Smooth muscle cell (in vitro differentiated cells): Measurements from ENCODE around the gene CUBN. TPM values are rescaled to one million over a fixed set of nuclear protein-coding genes. Genes with fewer than 3 reads are reported as not detected.

Source experiments
- DNase-seq: peaks from one replicate; lab custom pipeline; 2025; ENCODE audit not compliant: unreplicated experiment; lab: John Stamatoyannopoulos, UW
- H2AFZ ChIP-seq: fragments of 200-600 bp; sonication (generic); 2 replicates; pipeline ENCODE4 v1.6.0; 2016; ENCODE audit warnings: antibody characterized with exemption, low read depth, mild to moderate bottlenecking
- H3F3A ChIP-seq: fragments of 200-600 bp; sonication (generic); 2 replicates; pipeline ENCODE4 v1.6.0; 2017; ENCODE audit warnings: antibody characterized with exemption, low read depth
- H3K27ac ChIP-seq: fragments of 200-600 bp; sonication (generic); 2 replicates; pipeline ENCODE4 v1.5.1; 2016; ENCODE audit warnings: low read depth, mild to moderate bottlenecking
- H3K27me3 ChIP-seq: fragments of 200-600 bp; sonication (generic); 2 replicates; pipeline ENCODE4 v1.6.1; 2016; ENCODE audit warnings: low read depth, mild to moderate bottlenecking
- H3K36me3 ChIP-seq: fragments of 200-600 bp; sonication (generic); 2 replicates; pipeline ENCODE4 v1.5.1; 2016; ENCODE audit warnings: low read depth
- H3K4me1 ChIP-seq: fragments of 200-600 bp; sonication (generic); 2 replicates; pipeline ENCODE4 v1.5.1; 2016; ENCODE audit warnings: low read depth
- H3K4me2 ChIP-seq: fragments of 200-600 bp; sonication (generic); 2 replicates; pipeline ENCODE4 v1.6.0; 2016; ENCODE audit warnings: mild to moderate bottlenecking
- H3K4me3 ChIP-seq: fragments of 200-600 bp; sonication (generic); 2 replicates; pipeline ENCODE4 v1.5.1; 2016; ENCODE audit warnings: mild to moderate bottlenecking
- H3K79me2 ChIP-seq: fragments of 200-600 bp; sonication (generic); 2 replicates; pipeline ENCODE4 v1.6.0; 2016; ENCODE audit warnings: low read depth, mild to moderate bottlenecking
- H3K9ac ChIP-seq: fragments of 200-600 bp; sonication (generic); 2 replicates; pipeline ENCODE4 v1.6.0; 2016; ENCODE audit warnings: low read depth
- H3K9me3 ChIP-seq: fragments of 200-600 bp; sonication (generic); replicated peaks from 2 replicates; pipeline ENCODE4 v1.5.1; 2016; ENCODE audit warnings: low read depth
- H4K20me1 ChIP-seq: fragments of 200-600 bp; sonication (generic); 2 replicates; pipeline ENCODE4 v1.6.0; 2016; ENCODE audit warnings: low read depth
- CTCF ChIP-seq: fragments of 200-600 bp; sonication (generic); IDR thresholded peaks from 2 replicates; pipeline ENCODE4 v1.5.1; 2017; ENCODE audit warnings: borderline replicate concordance, mild to moderate bottlenecking, antibody characterized with exemption; ENCODE audit not compliant: insufficient read depth, poor library complexity, severe bottlenecking
- WGBS: methylation state at CpG from one replicate; pipeline ENCODE4 v1.1.7; 2016; ENCODE audit warnings: low lambda C conversion rate; 5-methylcytosine and 5-hydroxymethylcytosine counted together
- polyA plus RNA-seq: library from polyadenylated mRNA; unstranded; fragments of >200 nt; fragmentation: Nextera tagmentation; extraction: Ambion mirVana; gene quantifications from 2 replicates; pipeline ENCODE4 v1.2.1, GENCODE V29; 2016
- total RNA-seq: library from RNA; depleted of rRNA; stranded (reverse); fragments of >200 nt; gene quantifications from 2 replicates; pipeline ENCODE4 v1.2.3, GENCODE V29; 2014

Gene CUBN
- total and polyA plus RNA-seq, 2 experiments from 2014 or later = 0.62 to 4.7 TPM

GRCh38 chr10:16941067-16941466 lies 188.5 kb downstream of the CUBN start:
- TF ChIP-seq CTCF = no peak
- Histone ChIP-seq H3F3A (peaks cover 3% of the 10 kb centered on the region), H3K4me3 (no peak overlapping the region), H3K36me3 (no peaks in the 10 kb centered on the region), H3K79me2 (no peaks in the 10 kb centered on the region), H2AFZ (no peak overlapping the region), H3K27ac (no peak overlapping the region), H3K27me3 (no peaks in the 10 kb centered on the region), H3K4me2 (no peak overlapping the region), H3K9me3 (no peaks in the 10 kb centered on the region), H3K4me1 (peaks cover 4% of the 10 kb centered on the region), H4K20me1 (no peaks in the 10 kb centered on the region), H3K9ac (no peak overlapping the region)
- DNase-seq = no peak
- 89% methylated on average over 3 of the region's 3 CpGs for WGBS

- Histone ChIP-seq H3K4me1 (no peaks in the 10 kb centered on the region), H3F3A (no peaks in the 10 kb centered on the region), H3K4me2 (no peak overlapping the region), H3K9me3 (no peaks in the 10 kb centered on the region), H3K4me3 (no peak overlapping the region), H3K9ac (no peak overlapping the region), H3K79me2 (no peaks in the 10 kb centered on the region), H3K27me3 (no peaks in the 10 kb centered on the region), H2AFZ (no peak overlapping the region), H3K27ac (no peak overlapping the region), H3K36me3 (no peaks in the 10 kb centered on the region), H4K20me1 (no peaks in the 10 kb centered on the region)
- 77% methylated on average over 3 of the region's 3 CpGs for WGBS
- no peak for DNase-seq
- TF ChIP-seq CTCF = no peak
Measured at GRCh38 chr10:16938952-16939351, 190.7 kb downstream of the CUBN start.

GRCh38 chr10:16934461-16934860 lies 195.2 kb downstream of the CUBN start:
- no peak overlapping the region for H3K27ac ChIP-seq
- H3K27me3 ChIP-seq = no peaks in the 10 kb centered on the region
- no peaks in the 10 kb centered on the region for H3K79me2 ChIP-seq
- no peaks in the 10 kb centered on the region for H3K36me3 ChIP-seq
- no peak overlapping the region for H3K4me3 ChIP-seq
- 96% methylated on average over 2 of the region's 2 CpGs for WGBS
- H3F3A ChIP-seq = no peaks in the 10 kb centered on the region
- TF ChIP-seq CTCF = no peak
- no peak overlapping the region for H3K4me2 ChIP-seq
- H3K9ac ChIP-seq = no peak overlapping the region
- H2AFZ ChIP-seq = no peak overlapping the region
- no peaks in the 10 kb centered on the region for H3K4me1 ChIP-seq
- no peaks in the 10 kb centered on the region for H4K20me1 ChIP-seq
- no peaks in the 10 kb centered on the region for H3K9me3 ChIP-seq
- DNase-seq = no peak

- Histone ChIP-seq H3K27ac (no peak overlapping the region), H3K79me2 (no peaks in the 10 kb centered on the region), H4K20me1 (no peaks in the 10 kb centered on the region), H3K4me2 (no peak overlapping the region), H3K9me3 (no peaks in the 10 kb centered on the region), H2AFZ (no peak overlapping the region), H3K36me3 (no peaks in the 10 kb centered on the region), H3K27me3 (no peaks in the 10 kb centered on the region), H3K9ac (no peak overlapping the region), H3K4me3 (no peak overlapping the region), H3F3A (no peaks in the 10 kb centered on the region), H3K4me1 (peaks cover 3% of the 10 kb centered on the region)
- no peak for TF ChIP-seq CTCF
- DNase-seq = no peak
- WGBS = 80% methylated on average over 4 of the region's 4 CpGs
Measured at GRCh38 chr10:16933783-16934182, 195.8 kb downstream of the CUBN start.
